IMR-90 (cell line): ENCODE measurements around the gene PGA3. TPM values are rescaled to one million over a fixed set of nuclear protein-coding genes. Genes with fewer than 3 reads are reported as not detected.
A peak's percentile ranks its signal among the peaks of the same experiment; 100 is the strongest.

Source experiments
- ATAC-seq: fragments of 200-7000 bp; cut with Tn5 transposase; 2 replicates; pipeline ENCODE4 v1.9.1; 2020; ENCODE audit warnings: low read depth, mild to moderate bottlenecking, moderate library complexity
- BruUV-seq: library from RNA; stranded (reverse); fragments of 400-500 nt; replicated peaks from 2 replicates; lab custom pipeline; 2021; lab: Mats Ljungman, UMichigan
- CTCF ChIA-PET: fragments of 300-600 bp; formaldehyde crosslinking; extraction: SDS; loops from one replicate; lab custom pipeline; 2021; ENCODE audit warnings: antibody characterized with exemption; lab: Yijun Ruan, JAX
- POLR2A ChIA-PET: fragments of 300-600 bp; sonication (Branson Sonifier 250); formaldehyde crosslinking; loops from one replicate; lab custom pipeline; 2022; ENCODE audit warnings: antibody characterized with exemption; ENCODE audit not compliant: unreplicated experiment; lab: Charles Lee
- DNase-seq: peaks from one replicate; pipeline ENCODE4 v3.0.0; 2013
- H2AFZ ChIP-seq: replicated peaks from 2 replicates; pipeline ENCODE3; 2013; ENCODE audit warnings: low read length, mild to moderate bottlenecking; ENCODE audit not compliant: poor library complexity
- H2AK5ac ChIP-seq: 2 replicates; pipeline ENCODE4 v1.6.1; 2013; ENCODE audit warnings: low read depth, low read length, inconsistent platforms
- H2AK9ac ChIP-seq: replicated peaks from 2 replicates; pipeline ENCODE3; 2013; ENCODE audit warnings: mild to moderate bottlenecking, low read depth, low read length, moderate library complexity; ENCODE audit not compliant: poor library complexity
- H2BK120ac ChIP-seq: 2 replicates; pipeline ENCODE4 v1.6.1; 2013; ENCODE audit warnings: low read depth, low read length, inconsistent platforms
- H2BK15ac ChIP-seq: 3 replicates; pipeline ENCODE4 v1.6.1; 2013; ENCODE audit warnings: low read depth, low read length, inconsistent platforms
- H2BK20ac ChIP-seq: 2 replicates; pipeline ENCODE4 v1.6.1; 2013; ENCODE audit warnings: low read depth, mild to moderate bottlenecking, inconsistent platforms, low read length, moderate library complexity
- H2BK5ac ChIP-seq: 2 replicates; pipeline ENCODE4 v1.6.1; 2013; ENCODE audit warnings: mild to moderate bottlenecking, low read depth, low read length, inconsistent platforms; ENCODE audit not compliant: poor library complexity, severe bottlenecking
- H3K14ac ChIP-seq: replicated peaks from 2 replicates; pipeline ENCODE4 v1.6.1; 2013; ENCODE audit warnings: low read depth, low read length, inconsistent platforms
- H3K18ac ChIP-seq: 2 replicates; pipeline ENCODE4 v1.6.1; 2013; ENCODE audit warnings: low read depth, low read length, control low read depth
- H3K23ac ChIP-seq: 2 replicates; pipeline ENCODE4 v1.6.1; 2013; ENCODE audit warnings: low read depth, low read length, inconsistent platforms
- H3K27ac ChIP-seq: 2 replicates; pipeline ENCODE4 v1.5.1; 2013; ENCODE audit warnings: mild to moderate bottlenecking, control low read depth, low read length; ENCODE audit not compliant: insufficient read depth
- H3K27me3 ChIP-seq: 2 replicates; pipeline ENCODE4 v1.6.1; 2013; ENCODE audit warnings: low read length; ENCODE audit not compliant: control insufficient read depth, insufficient read depth
- H3K36me3 ChIP-seq: 2 replicates; pipeline ENCODE4 v1.6.1; 2013; ENCODE audit warnings: low read length, mixed read lengths; ENCODE audit not compliant: control insufficient read depth, insufficient read depth
- H3K4ac ChIP-seq: 2 replicates; pipeline ENCODE4 v1.6.1; 2013; ENCODE audit warnings: low read depth, low read length, inconsistent platforms
- H3K4me1 ChIP-seq: 2 replicates; pipeline ENCODE4 v1.6.1; 2013; ENCODE audit warnings: low read length, mixed read lengths; ENCODE audit not compliant: control insufficient read depth, insufficient read depth
- H3K4me2 ChIP-seq: 2 replicates; pipeline ENCODE4 v1.6.1; 2013; ENCODE audit warnings: low read depth, mild to moderate bottlenecking, control low read depth, low read length, moderate library complexity
- H3K4me3 ChIP-seq: 2 replicates; pipeline ENCODE4 v1.5.1; 2013; ENCODE audit warnings: low read depth, mild to moderate bottlenecking, control low read depth, low read length, moderate library complexity; ENCODE audit not compliant: insufficient read depth
- H3K56ac ChIP-seq: 2 replicates; pipeline ENCODE4 v1.6.1; 2013; ENCODE audit warnings: low read length, inconsistent platforms; ENCODE audit not compliant: insufficient read depth; ENCODE audit errors: extremely low read depth
- H3K79me1 ChIP-seq, 2 experiments: 2 replicates each; pipeline ENCODE4 v1.6.1; 2013; ENCODE audit warnings: low read length in 2 of 2, inconsistent platforms in 1 of 2, low read depth in 1 of 2
- H3K9ac ChIP-seq: 2 replicates; pipeline ENCODE4 v1.6.1; 2013; ENCODE audit warnings: low read depth, low read length, control low read depth
- H3K9me1 ChIP-seq: 2 replicates; pipeline ENCODE4 v1.6.1; 2013; ENCODE audit warnings: low read length, inconsistent platforms; ENCODE audit not compliant: insufficient read depth
- H3K9me3 ChIP-seq: 2 replicates; pipeline ENCODE4 v1.6.1; 2013; ENCODE audit warnings: low read length; ENCODE audit not compliant: control insufficient read depth, insufficient read depth
- H4K20me1 ChIP-seq: 2 replicates; pipeline ENCODE4 v1.6.1; 2013; ENCODE audit warnings: low read length, inconsistent platforms; ENCODE audit not compliant: insufficient read depth
- H4K5ac ChIP-seq: 2 replicates; pipeline ENCODE4 v1.6.1; 2013; ENCODE audit warnings: mild to moderate bottlenecking, low read depth, low read length, control low read depth
- H4K8ac ChIP-seq, 2 experiments: 2 replicates each; pipeline ENCODE4 v1.6.1; 2013; ENCODE audit warnings: low read depth in 2 of 2, low read length in 2 of 2, control low read depth in 1 of 2, inconsistent platforms in 1 of 2
- H4K91ac ChIP-seq: 2 replicates; pipeline ENCODE4 v1.6.1; 2013; ENCODE audit warnings: low read depth, low read length, inconsistent platforms; ENCODE audit not compliant: insufficient read depth
- BHLHE40 ChIP-seq: fragments of 150-350 bp; IDR thresholded peaks from 2 replicates; pipeline ENCODE4 v1.6.1; 2016; ENCODE audit warnings: mild to moderate bottlenecking, low read depth, low read length
- CEBPB ChIP-seq: IDR thresholded peaks from 2 replicates; pipeline ENCODE4 v1.6.1; 2012; ENCODE audit warnings: low read depth, low read length, improper control_type of control experiment
- ELK1 ChIP-seq: fragments of 150-350 bp; IDR thresholded peaks from 2 replicates; pipeline ENCODE4 v1.6.1; 2016; ENCODE audit warnings: low read depth, mild to moderate bottlenecking, low read length, moderate library complexity, borderline replicate concordance
- MAZ ChIP-seq: IDR thresholded peaks from 2 replicates; pipeline ENCODE4 v1.6.1; 2012; ENCODE audit warnings: low read depth, mild to moderate bottlenecking, low read length, improper control_type of control experiment, moderate library complexity, borderline replicate concordance
- RCOR1 ChIP-seq: IDR thresholded peaks from 2 replicates; pipeline ENCODE4 v1.6.1; 2012; ENCODE audit warnings: mild to moderate bottlenecking, low read length, improper control_type of control experiment; ENCODE audit not compliant: insufficient replicate concordance
- WGBS, 2 experiments: methylation state at CpG; one replicate each; pipeline versions ENCODE4 v1.1.5 to v1.1.7; 2013; ENCODE audit warnings: missing lambda C conversion rate in 2 of 2; ENCODE audit not compliant: insufficient read length in 1 of 2; ENCODE audit errors: extremely low coverage in 2 of 2; 5-methylcytosine and 5-hydroxymethylcytosine counted together
- dilution Hi-C: fragments of 300-500 bp; cut with HindIII; formaldehyde crosslinking; loops from one replicate; pipeline ENCODE4 v1.14.3; 2018; ENCODE audit warnings: low sequenced_read_pairs; ENCODE audit not compliant: unreplicated experiment
- in situ Hi-C: fragments of 300-500 bp; cut with MboI; formaldehyde crosslinking; loops from 3 replicates; pipeline ENCODE4 v1.14.3; 2019; ENCODE audit warnings: low sequenced_read_pairs, inconsistent platforms, mixed read lengths
- intact Hi-C: fragments of 100-400 bp; cut with micrococcal nuclease; formaldehyde crosslinking; loops from 2 replicates; pipeline ENCODE4 v1.10.0; 2022
- polyA plus RNA-seq, 3 experiments: library from polyadenylated mRNA; depleted of rRNA; stranded (reverse); fragments of >200 nt; gene quantifications; 2 replicates each; pipeline ENCODE4 v1.2.3, GENCODE V29; 2012; ENCODE audit warnings: low replicate concordance in 1 of 3
- total RNA-seq: library from RNA; depleted of rRNA; stranded (reverse); fragments of >200 nt; gene quantifications from 2 replicates; pipeline ENCODE4 v1.2.3, GENCODE V29; 2012; rRNA removed

PGA3 gene
- total and polyA plus RNA-seq, 2 of the 4 experiments (the other 2 are of a cell fraction), result 0.18 TPM; not detected in 1

GRCh38 chr11:61259363-61259762 is 56.0 kb downstream of the PGA3 start:
- Histone ChIP-seq H2BK5ac (no peak overlapping the region), H3K9me3 (no peaks in the 10 kb centered on the region), H3K14ac (no peak overlapping the region), H3K4me2 (no peak overlapping the region), H3K4me1 (no peaks in the 10 kb centered on the region), H4K20me1 (no peaks in the 10 kb centered on the region), H3K4ac (no peak overlapping the region), H4K91ac (no peak overlapping the region), H3K9me1 (no peaks in the 10 kb centered on the region), H3K9ac (no peak overlapping the region), H3K18ac (no peak overlapping the region), H2BK15ac (no peak overlapping the region), H4K5ac (no peak overlapping the region), H2BK120ac (no peak overlapping the region), H4K8ac (no peak overlapping the region), H3K36me3 (no peaks in the 10 kb centered on the region), H3K27ac (no peak overlapping the region), H3K4me3 (no peak overlapping the region), H2AFZ (no peak overlapping the region), H3K79me1 (no peaks in the 10 kb centered on the region), H2AK5ac (no peak overlapping the region), H3K23ac (no peak overlapping the region), H2BK20ac (no peak overlapping the region), H2AK9ac (peak overlapping the region; percentile 42), H3K27me3 (no peaks in the 10 kb centered on the region), H3K56ac (no peak overlapping the region)
- dilution Hi-C loops, result no loop called here
- CTCF ChIA-PET, result no interaction called here
- DNase-seq (no peak), ATAC-seq (no peak)
- no TSS peak for BruUV-seq
- intact Hi-C loops, result no loop called here
- TF ChIP-seq ELK1, result no peak
- TF ChIP-seq MAZ, result no peak
- TF ChIP-seq CEBPB, result no peak
- no peak for TF ChIP-seq RCOR1
- TF ChIP-seq BHLHE40, result no peak
- POLR2A ChIA-PET, result no interaction called here
- in situ Hi-C loops, result loop anchor here (5.0 kb wide), 1 partner anchor 67 kb away; no protein-coding TSS in a partner anchor
- 80% methylated on average over 2 of the region's 6 CpGs; no CpG with 5 or more reads in 1 of the 2 experiments for WGBS, 2 experiments

Other genes with a start within 250 kb of the PGA3 start
- not detected in 2 replicates for gene CD6, start 231.8 kb upstream of the PGA3 start, total RNA-seq
- gene CD6, start 231.8 kb upstream of the PGA3 start, polyA plus RNA-seq (2012; rRNA removed), result not detected in 2 replicates
- gene CD5, start 101.0 kb upstream of the PGA3 start, total RNA-seq, result not detected in 2 replicates
- not detected in 2 replicates for gene CD5, start 101.0 kb upstream of the PGA3 start, polyA plus RNA-seq (2012; rRNA removed)
- gene VPS37C, start 42.1 kb upstream of the PGA3 start, total RNA-seq, result 3.2 and 3.6 TPM in 2 replicates
- 13.2 and 14.1 TPM in 2 replicates for gene VPS37C, start 42.1 kb upstream of the PGA3 start, polyA plus RNA-seq (2012; rRNA removed)
- gene PGA4, start 18.8 kb downstream of the PGA3 start, total RNA-seq, result not detected in 2 replicates
- not detected in 2 replicates for gene PGA4, start 18.8 kb downstream of the PGA3 start, polyA plus RNA-seq (2012; rRNA removed)
- not detected in 2 replicates for gene PGA5, start 37.7 kb downstream of the PGA3 start, total RNA-seq
- 0.17 TPM in 1 of 2 replicates, not detected in the other for gene PGA5, start 37.7 kb downstream of the PGA3 start, polyA plus RNA-seq (2012; rRNA removed)
- under 0.01 and 0.28 TPM in 2 replicates for gene VWCE, start 91.8 kb downstream of the PGA3 start, total RNA-seq
- 1.1 and 1.7 TPM in 2 replicates for gene VWCE, start 91.8 kb downstream of the PGA3 start, polyA plus RNA-seq (2012; rRNA removed)
- 372 and 412 TPM in 2 replicates for gene DDB1, start 129.6 kb downstream of the PGA3 start, total RNA-seq
- 208 and 221 TPM in 2 replicates for gene DDB1, start 129.6 kb downstream of the PGA3 start, polyA plus RNA-seq (2012; rRNA removed)
- gene TKFC, start 129.7 kb downstream of the PGA3 start, total RNA-seq, result 8.9 and 10.4 TPM in 2 replicates
- 30.8 and 33.3 TPM in 2 replicates for gene TKFC, start 129.7 kb downstream of the PGA3 start, polyA plus RNA-seq (2012; rRNA removed)
- gene CYB561A3, start 158.4 kb downstream of the PGA3 start, total RNA-seq, result 13.6 and 15.3 TPM in 2 replicates
- 36.5 and 39.2 TPM in 2 replicates for gene CYB561A3, start 158.4 kb downstream of the PGA3 start, polyA plus RNA-seq (2012; rRNA removed)
- 16.7 and 16.8 TPM in 2 replicates for gene TMEM138, start 158.9 kb downstream of the PGA3 start, total RNA-seq
- 53.2 and 55.9 TPM in 2 replicates for gene TMEM138, start 158.9 kb downstream of the PGA3 start, polyA plus RNA-seq (2012; rRNA removed)
- 10.0 TPM in 2 replicates for gene TMEM216, start 189.1 kb downstream of the PGA3 start, total RNA-seq
- gene TMEM216, start 189.1 kb downstream of the PGA3 start, polyA plus RNA-seq (2012; rRNA removed), result 16.5 and 17.2 TPM in 2 replicates
- 9.5 and 10.3 TPM in 2 replicates for gene CPSF7, start 226.5 kb downstream of the PGA3 start, total RNA-seq
- gene CPSF7, start 226.5 kb downstream of the PGA3 start, polyA plus RNA-seq (2012; rRNA removed), result 55.2 and 68.8 TPM in 2 replicates
- 34.7 and 50.4 TPM in 2 replicates for gene SDHAF2, start 226.6 kb downstream of the PGA3 start, total RNA-seq
- gene SDHAF2, start 226.6 kb downstream of the PGA3 start, polyA plus RNA-seq (2012; rRNA removed), result 91.1 and 91.5 TPM in 2 replicates